NK-92 treated with Interleukin-12 subunit alpha and Interleukin-12 subunit beta, amount 100 ng/mL, for 24 hours (cell line): ENCODE data around the gene SNAP29.
A peak's percentile ranks its signal among the peaks of the same experiment; 100 is the strongest.
"Not testable (repeated sequence)": the region's sequence is repeated elsewhere in the genome, so short reads cannot be mapped to it uniquely, and the experiment has no call there.

Experiments
- DNase-seq: peaks from one replicate; lab custom pipeline; 2025; lab: John Stamatoyannopoulos, UW

The SNAP29 gene

GRCh38 chr22:20901093-20902033 is 42.6 kb downstream of the SNAP29 start:
- DNase-seq = not testable (repeated sequence)

DNA sequence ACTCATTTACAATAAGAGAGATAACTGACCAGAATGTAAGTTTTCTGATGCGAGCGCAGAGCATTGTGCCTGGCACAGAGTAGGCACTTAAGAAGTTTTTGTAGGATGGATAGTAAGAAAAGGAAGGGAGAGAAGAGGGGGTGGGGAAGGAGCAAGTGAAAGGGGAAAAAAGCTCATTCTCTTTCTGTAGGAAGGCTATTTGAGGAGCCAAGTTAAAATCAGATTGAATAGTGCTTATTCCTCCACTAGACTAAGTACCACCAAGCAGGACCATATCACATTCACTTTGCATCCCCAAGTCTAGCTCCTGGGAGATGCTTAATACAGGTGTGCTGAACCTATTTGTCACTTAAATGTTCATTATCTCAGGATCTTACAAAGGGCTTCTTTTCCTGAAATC is 44.3 kb downstream of the SNAP29 start:
- DNase-seq = no peak

- DNase-seq = peak; percentile 15
Observed at GRCh38 chr22:20904008-20904979, 45.5 kb downstream of the SNAP29 start.

- DNase-seq = no peak
Observed at GRCh38 chr22:20904980-20905355, 46.2 kb downstream of the SNAP29 start.

DNA sequence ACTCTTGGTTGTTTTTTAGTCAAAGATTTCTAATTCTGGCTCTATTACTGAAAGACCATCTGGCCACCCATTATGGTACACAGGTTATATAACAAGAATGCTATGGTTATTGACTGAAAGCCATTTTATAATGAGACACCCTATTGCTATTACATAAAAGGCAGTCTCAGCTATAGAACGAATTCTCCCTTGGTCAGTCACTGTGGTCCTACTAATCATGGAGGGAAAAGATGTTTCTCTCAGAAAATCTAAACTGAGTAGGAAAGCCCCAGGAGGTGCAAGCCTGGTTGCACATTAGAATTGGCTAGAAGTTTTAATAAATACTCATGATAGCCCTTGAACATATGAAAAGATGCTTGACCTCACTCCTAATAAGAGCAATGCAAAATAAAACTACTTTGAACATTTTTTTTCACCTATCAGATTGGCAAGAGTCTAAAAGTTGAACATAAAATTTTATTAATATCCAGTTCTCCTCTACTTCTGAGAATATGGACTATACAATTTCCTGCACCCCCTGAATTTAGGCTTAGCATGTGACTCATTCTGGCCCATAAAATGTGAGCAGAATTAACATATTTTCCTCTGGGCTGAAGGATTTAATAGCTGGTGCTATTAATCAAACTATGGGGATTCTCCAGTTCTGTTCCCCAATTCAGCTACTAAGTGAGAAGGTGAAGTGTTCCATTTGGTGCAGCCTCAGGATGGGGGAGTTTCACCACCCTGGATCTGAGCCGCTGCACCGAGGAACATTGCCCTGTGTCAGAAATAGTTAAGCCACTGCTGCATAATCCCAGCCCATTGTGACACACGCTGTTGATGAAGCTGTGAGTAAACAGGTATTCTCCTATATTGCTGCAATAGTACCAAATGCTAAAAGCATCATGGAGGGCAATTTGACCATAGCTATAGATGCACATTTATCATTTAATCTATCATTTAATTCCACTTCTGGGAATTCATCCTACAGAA is 46.9 kb downstream of the SNAP29 start:
- DNase-seq = no peak

- DNase-seq = no peak
Observed at GRCh38 chr22:20906387-20906767, 47.6 kb downstream of the SNAP29 start.

GRCh38 chr22:20908717-20909116 is 49.9 kb downstream of the SNAP29 start:
- not testable (repeated sequence) for DNase-seq

DNA sequence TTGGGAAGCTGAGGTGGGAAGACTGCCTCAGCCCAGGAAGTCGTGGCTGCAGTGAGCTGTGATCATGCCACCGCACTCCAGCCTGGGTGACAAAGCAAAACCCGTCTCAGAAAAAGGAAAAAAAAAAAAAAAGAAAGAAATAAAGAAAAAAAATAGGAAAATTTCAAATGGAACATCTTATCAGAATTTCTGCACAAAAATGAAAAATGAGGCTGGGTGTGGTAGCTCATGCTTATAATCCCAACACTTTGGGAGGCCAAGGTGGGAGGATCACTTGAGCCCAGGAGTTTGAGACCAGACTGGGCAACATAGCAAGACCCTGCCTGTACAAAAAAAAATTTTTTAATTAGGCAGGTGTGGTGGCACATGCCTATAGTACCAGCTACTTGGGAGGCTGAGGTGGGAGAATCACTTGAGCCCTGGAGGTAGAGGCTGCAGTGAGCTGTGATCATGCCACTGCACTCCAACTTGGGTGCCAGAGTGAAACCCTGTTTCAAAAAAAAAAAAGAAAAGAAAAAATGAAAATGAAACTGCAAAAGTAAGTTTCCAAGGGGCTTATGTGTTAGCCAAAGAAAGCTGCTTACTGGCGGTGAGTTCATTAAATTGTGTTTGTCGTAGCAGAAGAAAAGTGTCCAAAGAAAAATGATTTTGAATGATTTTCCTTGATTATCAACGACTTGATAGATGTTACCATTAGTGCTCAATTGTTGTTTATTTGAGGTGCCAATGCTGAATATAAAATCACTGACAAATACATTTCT is 50.9 kb downstream of the SNAP29 start:
- no peak for DNase-seq

GRCh38 chr22:20912494-20912893 is 53.7 kb downstream of the SNAP29 start:
- no peak for DNase-seq

DNA sequence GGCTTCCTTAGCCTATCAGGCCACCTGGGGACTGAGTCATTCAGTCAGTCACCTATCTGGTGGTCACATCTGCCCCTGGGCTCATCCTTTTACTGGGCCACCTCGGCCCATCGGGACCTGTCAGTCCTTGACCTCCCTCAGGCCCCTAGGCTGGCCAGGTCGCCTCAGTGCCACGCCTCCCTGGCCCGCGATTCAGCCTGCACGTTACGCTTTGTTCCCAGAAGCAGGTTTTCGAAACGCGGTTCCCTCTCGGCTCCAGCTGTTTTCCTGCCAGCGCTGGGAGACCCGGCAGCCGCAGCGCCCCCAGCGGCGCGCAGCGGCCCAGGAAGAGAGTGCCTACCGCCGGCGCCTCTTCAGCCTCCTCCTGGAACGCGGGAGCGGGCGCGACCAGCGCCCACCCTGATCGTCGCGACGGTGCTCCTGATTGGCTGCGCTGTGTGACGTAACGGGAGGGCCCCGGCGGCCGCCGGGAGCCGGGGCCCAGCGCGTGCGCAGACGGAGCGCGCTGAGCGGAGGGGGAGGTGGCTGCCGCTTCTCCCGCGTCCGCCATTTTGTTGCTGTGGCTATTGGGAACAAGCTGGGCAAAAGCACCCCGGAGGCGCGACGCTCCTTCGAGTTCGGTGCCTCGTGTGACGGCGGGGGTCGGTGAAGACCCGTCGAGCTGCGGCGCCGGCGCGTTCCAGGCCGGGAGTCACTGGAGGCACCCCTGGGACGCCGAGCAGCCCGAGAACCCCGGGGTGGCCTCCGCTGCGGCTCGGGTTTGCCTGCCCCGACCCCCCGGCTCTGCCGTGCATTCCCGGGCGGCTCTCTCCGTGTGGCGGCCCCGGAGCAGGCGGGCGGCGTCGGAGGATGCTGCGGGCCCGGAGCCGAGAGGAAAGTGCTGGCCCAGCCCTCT is 58.4 kb downstream of the SNAP29 start, which contains the start of gene CRKL:
CRKL (plus strand) TSS at position 492 of the 895 bp plus-strand sequence. CDS start 528 bp downstream, outside the sequence.
- DNase-seq = peak; percentile 93

- DNase-seq = no peak
Observed at GRCh38 chr22:20918663-20919218, 59.9 kb downstream of the SNAP29 start.

DNA sequence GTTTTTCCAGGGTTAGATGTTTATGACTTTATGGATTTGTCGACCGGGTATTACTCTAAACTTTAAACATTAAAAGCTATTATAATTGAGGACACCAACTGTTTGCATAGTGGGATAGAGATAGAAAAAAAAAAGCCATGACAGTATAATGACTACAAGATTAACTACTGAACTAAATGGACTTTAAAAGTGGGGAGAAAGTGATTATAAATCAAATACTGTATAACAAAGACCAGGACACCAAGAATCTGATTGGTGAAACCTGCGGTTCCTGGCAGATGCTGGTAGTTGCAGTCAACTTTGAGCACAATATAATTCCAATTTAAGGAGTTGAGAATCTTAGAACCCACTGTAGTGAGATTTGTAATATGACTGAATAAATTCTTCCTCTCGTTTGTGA is 60.9 kb downstream of the SNAP29 start:
- no peak for DNase-seq

DNA sequence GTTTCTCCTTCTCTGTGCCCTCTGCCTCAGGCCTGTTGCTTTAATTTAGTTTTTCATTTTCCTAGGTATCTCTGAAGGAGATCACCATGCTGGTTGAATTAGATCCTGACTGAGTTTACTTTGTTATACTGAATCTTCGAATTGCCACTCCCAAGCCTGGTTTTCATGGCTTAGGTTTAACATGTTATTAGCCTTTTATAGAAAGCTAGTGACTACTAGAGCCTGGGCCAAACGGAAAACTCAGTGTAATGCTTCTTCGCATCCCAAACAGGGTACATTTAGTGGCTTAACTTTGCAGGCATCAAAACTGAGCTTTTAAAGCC is 62.0 kb downstream of the SNAP29 start:
- DNase-seq = no peak

DNA sequence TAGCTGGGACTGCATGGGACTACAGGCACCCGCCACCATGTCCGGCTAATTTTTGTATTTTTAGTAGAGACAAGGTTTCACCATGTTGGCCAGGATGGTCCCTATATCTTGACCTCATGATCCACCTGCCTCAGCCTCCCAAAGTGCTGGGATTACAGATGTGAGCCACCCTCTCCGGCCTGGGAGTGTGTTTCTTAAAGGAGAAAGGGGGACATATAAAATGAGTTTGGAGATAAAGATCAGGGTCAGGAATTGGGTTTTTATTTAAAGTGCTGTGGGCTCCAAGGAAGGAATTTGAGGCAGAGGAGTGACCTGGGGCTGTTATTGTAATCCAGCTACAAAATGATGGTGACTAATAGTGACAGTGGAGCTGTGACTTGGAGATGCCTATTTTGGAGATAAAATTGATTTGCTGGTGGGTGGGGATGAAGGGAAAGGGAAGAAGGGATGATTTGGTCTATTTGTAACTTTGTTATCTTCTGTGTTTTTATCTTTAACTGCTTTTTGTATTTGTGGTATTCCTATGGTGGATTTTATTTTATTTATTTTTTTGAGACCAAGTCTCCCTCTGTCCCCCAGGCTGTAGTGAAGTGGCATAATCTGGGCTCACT is 63.4 kb downstream of the SNAP29 start:
- no peak for DNase-seq

- no peak for DNase-seq
Observed at GRCh38 chr22:20926243-20926642, 67.4 kb downstream of the SNAP29 start.

DNA sequence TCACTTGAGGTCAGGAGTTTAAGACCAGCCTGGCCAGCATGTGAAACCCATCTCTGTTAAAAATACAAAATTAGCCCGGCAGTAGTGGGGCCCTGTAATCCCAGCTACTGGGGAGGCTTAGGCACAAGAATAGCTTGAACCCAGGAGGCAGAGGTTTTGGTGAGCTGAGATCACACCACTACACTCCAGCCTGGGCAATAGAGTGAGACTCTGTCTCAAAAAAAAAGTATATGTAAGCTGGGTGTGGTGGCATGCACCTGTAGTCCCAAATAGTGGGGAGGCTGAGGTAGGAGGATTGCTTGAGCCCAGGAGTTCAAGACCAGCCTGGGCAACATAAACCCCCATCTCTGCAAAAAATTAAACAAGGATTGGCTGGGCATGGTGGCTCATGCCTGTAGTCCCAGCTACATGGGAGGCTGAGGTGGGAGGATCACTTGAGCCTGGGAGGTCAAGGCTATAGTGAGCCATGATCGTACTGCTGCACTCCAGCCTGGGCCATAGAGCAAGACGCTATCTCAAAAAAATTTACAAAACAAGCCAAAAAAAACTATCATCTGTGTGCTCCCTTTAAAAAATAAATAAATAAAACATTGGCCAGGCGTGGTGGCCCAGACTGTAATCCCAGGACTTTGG is 69.2 kb downstream of the SNAP29 start:
- no peak for DNase-seq

DNA sequence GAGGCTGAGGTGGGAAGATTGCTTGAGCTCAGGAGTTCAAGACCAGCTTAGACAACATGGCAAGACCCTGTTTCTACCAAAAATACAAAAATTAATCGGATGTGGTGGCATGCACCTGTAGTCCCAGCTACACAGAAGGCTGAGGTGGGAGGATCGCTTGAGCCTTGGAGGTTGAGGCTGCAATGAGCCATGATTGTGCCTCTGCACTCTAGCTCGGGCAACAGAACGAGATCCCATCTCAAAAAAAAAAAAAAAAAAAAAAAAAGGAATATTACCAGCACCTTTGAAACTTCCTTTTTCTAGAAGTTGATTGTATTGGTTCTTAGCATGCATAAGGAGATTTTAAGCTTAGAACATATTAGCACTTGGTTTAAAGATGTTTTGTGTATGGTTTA is 69.8 kb downstream of the SNAP29 start:
- DNase-seq = no peak

DNA sequence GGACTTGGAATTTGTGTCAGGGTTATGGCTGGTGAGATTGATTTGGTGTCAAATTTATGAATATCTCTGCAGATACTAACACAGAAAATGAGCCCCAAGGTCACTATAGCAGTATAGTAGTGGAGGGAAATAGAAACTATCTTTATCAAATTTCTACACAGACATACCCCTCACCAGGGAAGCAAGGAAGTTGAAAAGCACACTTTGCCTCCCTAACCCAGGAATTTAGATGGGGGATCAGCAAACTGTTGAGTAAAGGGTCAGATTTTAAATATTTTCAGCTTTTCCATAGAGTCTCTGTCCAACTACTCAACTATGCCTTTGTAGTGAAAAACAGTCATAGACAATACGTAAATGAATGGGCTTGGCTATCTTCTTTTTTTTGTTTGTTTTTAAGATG is 71.2 kb downstream of the SNAP29 start:
- DNase-seq = no peak
